ENCODE data around the gene HTT.

DNA sequence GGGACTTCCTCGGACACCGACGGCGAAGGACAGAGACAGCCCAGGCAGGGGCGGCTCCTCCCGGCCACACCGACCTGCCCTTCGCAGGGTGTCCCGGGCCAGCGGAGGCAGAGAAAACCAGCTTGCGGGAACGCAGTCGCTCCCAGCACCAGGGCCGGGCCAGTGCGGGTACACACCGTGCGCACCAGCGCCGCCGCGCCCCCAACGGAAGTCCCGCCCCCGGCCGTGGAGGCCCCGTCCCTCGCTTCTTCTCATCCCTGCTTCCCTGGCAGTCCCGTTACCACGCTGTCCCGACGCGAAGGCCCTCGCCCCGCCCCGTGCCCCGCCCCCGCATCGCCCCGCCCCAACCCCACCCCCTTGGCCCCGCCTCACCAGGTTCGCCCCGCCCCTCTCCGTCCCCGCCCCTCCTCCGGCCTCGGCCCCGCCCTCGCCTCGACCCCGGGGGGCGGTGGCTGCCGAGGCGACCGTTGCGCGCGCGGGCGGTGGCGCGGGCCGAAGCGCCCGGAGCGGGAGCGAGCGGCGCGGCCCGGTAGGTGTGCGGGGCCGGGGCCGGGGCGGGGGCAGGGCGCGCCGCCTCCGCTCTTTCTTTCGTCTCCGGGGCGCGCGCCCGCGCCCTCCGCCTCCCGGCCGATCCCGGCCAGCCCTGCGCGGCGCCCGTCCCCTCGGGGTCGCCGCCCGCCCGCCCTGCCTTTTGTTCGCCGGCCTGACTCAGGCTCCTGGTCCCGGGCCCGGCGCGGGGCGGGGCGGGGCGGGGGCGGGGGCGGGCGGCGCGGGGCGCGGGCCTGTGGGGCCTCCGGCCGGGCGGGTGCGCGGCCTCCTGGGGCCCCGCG, 218.3 kb downstream of the HTT start, which contains the start of gene RGS12:
- TF ChIP-seq POLR2AphosphoS5 (IDR thresholded peaks at IDR 0.05; ENCODE audit: insufficient read depth in 1 of 2, low read depth in 1 of 2) = peak; percentile 37 to 97
- TF ChIP-seq, protein P1, sequence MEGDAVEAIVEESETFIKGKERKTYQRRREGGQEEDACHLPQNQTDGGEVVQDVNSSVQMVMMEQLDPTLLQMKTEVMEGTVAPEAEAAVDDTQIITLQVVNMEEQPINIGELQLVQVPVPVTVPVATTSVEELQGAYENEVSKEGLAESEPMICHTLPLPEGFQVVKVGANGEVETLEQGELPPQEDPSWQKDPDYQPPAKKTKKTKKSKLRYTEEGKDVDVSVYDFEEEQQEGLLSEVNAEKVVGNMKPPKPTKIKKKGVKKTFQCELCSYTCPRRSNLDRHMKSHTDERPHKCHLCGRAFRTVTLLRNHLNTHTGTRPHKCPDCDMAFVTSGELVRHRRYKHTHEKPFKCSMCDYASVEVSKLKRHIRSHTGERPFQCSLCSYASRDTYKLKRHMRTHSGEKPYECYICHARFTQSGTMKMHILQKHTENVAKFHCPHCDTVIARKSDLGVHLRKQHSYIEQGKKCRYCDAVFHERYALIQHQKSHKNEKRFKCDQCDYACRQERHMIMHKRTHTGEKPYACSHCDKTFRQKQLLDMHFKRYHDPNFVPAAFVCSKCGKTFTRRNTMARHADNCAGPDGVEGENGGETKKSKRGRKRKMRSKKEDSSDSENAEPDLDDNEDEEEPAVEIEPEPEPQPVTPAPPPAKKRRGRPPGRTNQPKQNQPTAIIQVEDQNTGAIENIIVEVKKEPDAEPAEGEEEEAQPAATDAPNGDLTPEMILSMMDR (IDR thresholded peaks at IDR 0.05) = no peak
- peak in 1 of 2 donors; percentile 88 for TF ChIP-seq POLR2A (IDR thresholded peaks at IDR 0.05)
